Measurements from ENCODE around the gene SGK2.
"Not testable (repeated sequence)": the region's sequence is repeated elsewhere in the genome, so short reads cannot be mapped to it uniquely, and the experiment has no call there.

The SGK2 gene

DNA sequence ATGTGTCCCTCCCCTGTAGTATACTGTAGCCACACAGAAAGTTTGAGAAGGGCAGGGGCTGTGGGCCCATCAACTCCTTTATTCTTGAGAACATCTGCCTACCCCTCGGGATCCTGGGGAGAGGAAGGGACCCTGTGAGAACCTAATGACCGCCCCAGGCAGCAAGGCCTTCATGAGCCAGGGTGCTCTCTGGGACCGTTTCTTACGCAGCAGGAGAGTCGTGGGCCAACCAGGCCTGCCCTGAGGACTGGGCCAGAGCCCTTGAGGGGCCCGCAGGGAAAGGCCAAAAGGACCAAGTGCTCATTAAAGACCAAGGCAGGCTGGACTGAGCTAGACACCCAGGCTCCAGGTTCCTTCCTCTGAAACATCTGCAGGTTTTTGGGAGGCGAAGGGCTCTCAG lies 5.2 kb downstream of the SGK2 start:
- no peak for DNase-seq (ENCODE audit: low spot score)

- no peak for DNase-seq (ENCODE audit: low spot score)
These were observed 5.6 kb downstream of the SGK2 start for GRCh38 chr20:43564455-43564854.

DNA sequence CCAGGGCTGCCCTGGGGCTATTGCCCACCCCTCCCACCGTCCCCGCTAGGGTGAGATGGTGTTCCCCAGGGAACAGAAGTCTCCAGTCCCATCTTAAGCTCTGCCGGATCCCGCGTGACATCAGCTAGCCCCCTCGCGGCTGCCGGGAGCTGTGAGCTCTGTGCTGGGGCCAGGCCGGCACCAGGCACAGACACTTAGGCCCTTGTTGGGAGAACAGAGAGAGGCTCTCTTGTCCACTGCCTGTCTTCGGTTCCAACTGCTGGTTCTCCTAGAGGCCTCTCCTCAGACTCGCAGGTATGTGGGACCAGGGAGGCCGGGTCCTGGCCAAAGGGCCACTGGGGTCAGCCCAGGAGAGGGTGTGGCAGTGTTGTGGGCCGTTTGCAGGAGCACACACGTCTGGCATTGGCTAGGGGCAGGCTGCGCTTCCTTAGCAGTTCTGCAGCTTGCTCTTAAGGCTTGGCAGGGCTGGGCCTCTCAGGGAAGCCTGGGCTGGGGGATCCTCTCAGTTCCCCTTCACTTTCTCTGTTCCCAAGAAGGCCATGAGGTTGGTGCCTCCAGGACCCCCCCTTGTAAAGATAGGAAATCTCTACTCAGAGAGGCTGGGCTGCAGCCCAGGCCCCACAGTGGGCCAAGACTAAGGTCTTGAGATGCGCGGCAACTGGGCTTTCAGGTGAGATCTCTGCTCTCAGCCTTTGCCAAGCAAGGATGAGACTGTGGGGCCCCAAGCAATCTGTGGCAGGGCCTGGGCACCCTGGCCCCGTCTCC lies 6.3 kb downstream of the SGK2 start:
- no peak for DNase-seq (ENCODE audit: low spot score)

DNA sequence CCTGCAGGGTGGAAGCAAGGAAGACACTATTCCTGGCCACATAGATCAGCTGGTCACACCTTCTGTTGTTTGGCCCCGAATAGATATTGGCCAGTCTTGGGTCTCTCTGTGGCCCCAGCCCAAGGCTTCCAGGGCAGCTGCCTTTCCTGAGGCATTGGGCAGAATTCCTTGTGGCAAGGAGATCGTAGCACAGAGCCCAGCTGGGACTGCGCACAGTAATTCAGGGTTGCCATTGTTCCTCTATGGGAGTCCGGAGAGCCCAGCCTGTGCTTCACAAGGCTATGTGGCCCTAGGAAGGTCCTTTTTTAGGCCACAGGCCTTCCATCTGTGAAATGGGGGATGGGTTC lies 6.9 kb downstream of the SGK2 start:
- DNase-seq (ENCODE audit: low spot score) = no peak

DNA sequence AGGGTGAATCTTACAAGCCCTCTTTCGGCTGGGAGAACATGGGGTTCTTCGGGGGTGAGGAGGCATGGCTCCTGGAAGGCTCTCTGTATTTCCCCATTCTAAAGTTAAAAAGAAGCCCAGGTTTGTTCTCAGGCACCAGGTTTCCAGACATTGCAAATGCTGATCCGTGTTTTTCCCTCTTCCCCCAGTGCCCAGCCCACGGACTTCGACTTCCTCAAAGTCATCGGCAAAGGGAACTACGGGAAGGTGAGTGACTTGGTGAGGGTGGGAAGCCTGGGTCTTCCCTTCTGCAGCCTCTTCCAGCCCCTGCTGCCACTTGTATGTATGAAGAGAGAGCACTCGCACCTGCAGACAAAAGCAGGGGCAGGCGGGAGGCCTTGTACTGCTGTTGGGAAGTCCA lies 8.7 kb downstream of the SGK2 start:
- no peak for DNase-seq (ENCODE audit: low spot score)

GRCh38 chr20:43568706-43569105 lies 9.9 kb downstream of the SGK2 start:
- DNase-seq (ENCODE audit: low spot score) = no peak

- no peak for DNase-seq (ENCODE audit: low spot score)
These were observed 10.5 kb downstream of the SGK2 start for GRCh38 chr20:43569282-43569681.

DNA sequence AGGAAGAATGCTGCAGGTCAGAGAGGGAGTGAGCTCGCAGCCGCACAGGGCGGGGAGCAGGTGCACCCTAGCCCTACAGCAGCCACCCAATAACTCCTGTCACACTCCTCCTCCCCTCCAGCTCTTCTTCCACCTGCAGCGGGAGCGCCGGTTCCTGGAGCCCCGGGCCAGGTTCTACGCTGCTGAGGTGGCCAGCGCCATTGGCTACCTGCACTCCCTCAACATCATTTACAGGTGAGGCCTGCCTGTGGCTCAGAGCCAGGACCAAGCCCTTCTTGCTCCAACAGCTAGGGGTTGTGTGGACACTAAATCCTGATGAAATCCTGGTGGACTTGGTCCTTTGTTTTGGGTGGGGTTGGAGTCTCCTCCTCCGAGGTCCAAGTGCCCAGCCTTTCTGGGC lies 11.7 kb downstream of the SGK2 start:
- DNase-seq (ENCODE audit: low spot score) = no peak

DNA sequence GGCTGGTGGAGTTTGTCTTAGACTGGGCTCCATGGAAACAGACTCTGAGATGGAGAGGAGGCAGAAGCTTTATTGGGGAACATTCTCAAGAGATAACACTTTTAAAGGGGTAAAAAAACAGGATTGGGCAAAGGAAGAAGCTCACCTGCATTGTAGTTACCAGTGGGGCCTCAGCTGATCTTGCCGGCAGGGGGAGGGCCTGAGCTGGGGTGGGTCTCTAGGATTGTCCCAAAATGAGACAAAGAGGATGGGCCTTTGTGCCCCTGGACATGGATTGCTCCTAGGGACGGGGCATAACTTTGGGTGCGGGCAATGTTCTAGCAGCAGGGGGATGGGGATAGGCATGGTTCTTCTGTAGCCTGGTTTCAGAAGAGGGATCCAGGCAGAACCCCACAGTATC lies 12.5 kb downstream of the SGK2 start:
- DNase-seq (ENCODE audit: low spot score) = no peak

DNA sequence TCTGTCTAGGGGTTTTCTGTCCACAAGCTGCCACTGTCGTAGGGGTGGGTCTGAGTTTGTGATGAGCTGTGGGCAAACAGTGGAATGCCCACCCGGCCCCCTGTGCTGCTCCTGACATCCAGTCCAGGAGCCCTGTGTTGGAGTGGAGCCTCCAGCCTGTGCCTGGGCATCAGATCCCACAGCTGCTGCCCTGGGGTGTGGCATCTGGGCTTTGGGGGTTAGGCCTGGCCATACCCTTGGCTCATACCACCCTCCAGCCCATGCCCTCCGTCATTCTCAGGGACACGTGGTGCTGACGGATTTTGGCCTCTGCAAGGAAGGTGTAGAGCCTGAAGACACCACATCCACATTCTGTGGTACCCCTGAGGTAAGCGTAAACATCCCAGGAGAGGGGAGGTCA lies 12.9 kb downstream of the SGK2 start:
- DNase-seq (ENCODE audit: low spot score) = no peak

DNA sequence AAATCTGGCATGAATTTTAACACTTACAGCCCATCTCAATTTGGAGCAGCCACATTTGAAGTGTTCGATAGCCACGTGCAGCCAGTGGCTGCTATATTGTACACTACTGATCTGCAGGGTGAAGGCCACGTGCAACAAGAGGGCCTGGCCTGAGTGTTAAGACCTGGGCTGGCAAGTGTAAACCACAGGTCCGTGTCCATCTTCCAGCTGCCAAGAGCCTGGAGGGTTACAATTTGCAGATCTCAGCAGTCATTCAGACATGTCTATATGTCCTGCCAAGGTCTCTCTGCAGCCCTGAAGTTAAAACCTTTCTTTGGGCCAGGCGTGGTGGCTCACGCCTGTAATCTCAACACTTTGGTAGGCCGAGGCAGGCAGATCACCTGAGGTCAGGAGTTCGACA lies 14.1 kb downstream of the SGK2 start:
- DNase-seq (ENCODE audit: low spot score) = no peak

DNA sequence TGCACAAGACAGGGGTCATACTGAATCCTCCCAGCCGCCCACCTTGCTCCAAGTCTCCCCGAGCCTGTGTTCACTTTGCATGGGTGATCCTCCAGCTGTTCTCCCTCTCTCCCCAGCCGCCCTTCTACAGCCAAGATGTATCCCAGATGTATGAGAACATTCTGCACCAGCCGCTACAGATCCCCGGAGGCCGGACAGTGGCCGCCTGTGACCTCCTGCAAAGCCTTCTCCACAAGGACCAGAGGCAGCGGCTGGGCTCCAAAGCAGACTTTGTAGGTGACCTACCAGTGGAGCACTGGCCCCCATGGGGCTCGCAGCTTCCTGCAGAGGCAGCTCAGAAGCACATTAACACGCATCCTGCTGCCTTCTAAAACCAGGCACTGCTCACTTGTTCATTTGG lies 17.3 kb downstream of the SGK2 start:
- no peak for DNase-seq (ENCODE audit: low spot score)

GRCh38 chr20:43579861-43580793 lies 21.3 kb downstream of the SGK2 start:
- no peak for DNase-seq (ENCODE audit: low spot score)

GRCh38 chr20:43583133-43583864 lies 24.5 kb downstream of the SGK2 start:
- no peak for DNase-seq (ENCODE audit: low spot score)

- DNase-seq (ENCODE audit: low spot score) = no peak
These were observed 25.2 kb downstream of the SGK2 start for GRCh38 chr20:43583982-43584432.

GRCh38 chr20:43584448-43585136 lies 25.8 kb downstream of the SGK2 start:
- DNase-seq (ENCODE audit: low spot score) = no peak

DNA sequence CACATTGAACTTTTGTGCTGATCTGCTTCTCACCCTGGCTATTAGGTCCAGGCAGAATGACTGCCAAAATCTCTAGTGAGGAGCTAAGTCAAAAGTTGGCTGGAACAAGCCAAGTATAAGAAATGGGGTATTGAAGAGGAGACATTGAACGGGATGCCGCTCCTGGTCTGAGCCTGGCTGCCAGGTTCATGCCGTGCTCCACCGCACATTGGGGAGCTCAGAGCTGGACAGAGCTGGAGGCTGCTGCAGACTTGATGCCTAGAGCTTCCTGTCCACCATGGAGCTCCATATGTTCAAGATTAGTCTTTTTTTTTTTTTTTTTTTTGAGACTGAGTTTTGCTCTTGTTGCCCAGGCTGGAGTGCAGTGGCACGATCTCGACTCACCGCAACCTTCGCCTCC lies 27.8 kb downstream of the SGK2 start:
- no peak for DNase-seq (ENCODE audit: low spot score)

DNA sequence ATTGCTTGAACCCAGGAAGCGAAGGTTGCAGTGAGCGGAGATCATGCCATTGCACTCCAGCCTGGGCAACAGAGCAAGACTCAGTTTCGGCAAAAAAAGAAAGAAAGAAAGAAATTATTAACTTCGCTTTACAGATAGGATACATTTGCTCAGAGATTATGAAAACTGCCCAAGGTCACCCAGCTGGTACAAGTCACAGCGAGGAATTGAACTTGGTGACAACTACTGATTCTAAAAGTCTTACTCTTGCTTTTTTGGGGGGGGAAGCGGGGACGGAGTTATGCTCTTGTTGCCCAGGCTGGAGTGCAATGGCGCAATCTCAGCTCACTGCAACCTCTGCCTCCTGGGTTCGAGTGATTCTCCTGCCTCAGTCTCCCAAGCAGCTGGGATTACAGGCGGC lies 29.7 kb downstream of the SGK2 start:
- not testable (repeated sequence) for DNase-seq (ENCODE audit: low spot score)

GRCh38 chr20:43590036-43590391 lies 31.2 kb downstream of the SGK2 start:
- peak; percentile 50 for DNase-seq (ENCODE audit: low spot score)

GRCh38 chr20:43590392-43591303 lies 31.8 kb downstream of the SGK2 start, which contains the start of gene IFT52:
IFT52 (plus strand) TSS chr20:43590937; CDS start chr20:43594699, 3,762 bp downstream.
- DNase-seq (ENCODE audit: low spot score) = peak; percentile 93

- not testable (repeated sequence) for DNase-seq (ENCODE audit: low spot score)
These were observed 43.1 kb downstream of the SGK2 start for GRCh38 chr20:43601960-43602359.

All from ecto neural progenitor cell (in vitro differentiated cells).